ENCODE measurements around the gene COPZ2. TPM values are rescaled to one million over a fixed set of nuclear protein-coding genes. Genes with fewer than 3 reads are reported as not detected.
"Not testable (repeated sequence)": the region's sequence is repeated elsewhere in the genome, so short reads cannot be mapped to it uniquely, and the experiment has no call there.

Gene COPZ2
- total RNA-seq, 1 donor from 2014 or later, result 50.6 TPM

DNA sequence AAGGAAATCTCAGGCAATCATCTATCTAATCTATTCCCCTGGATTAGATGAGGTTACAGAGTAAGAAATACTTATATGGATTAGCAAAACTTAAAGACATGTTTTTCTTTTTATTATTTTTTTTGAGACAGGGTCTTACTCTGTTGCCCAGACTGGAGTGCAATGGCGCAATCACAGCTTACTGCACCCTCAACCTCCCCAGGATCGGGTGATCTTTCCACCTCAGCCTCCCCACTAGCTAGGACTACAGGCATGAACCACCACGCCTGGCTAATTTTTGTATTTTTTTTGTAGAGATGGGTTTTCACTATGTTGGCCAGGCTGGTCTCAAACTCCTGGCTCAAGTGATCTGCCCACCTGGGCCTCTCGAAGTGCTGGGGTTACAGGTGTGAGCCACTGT lies 7.3 kb upstream of the COPZ2 start:
- no peaks in the 10 kb centered on the region for H3K36me3 ChIP-seq
- no peaks in the 10 kb centered on the region for H3K9me3 ChIP-seq (replicated peaks)
- H3K4me1 ChIP-seq, result peaks cover 38% of the 10 kb centered on the region
- H3K27me3 ChIP-seq (ENCODE audit: low read depth), result no peaks in the 10 kb centered on the region
- DNase-seq, result no peak
- TF ChIP-seq, protein P1, sequence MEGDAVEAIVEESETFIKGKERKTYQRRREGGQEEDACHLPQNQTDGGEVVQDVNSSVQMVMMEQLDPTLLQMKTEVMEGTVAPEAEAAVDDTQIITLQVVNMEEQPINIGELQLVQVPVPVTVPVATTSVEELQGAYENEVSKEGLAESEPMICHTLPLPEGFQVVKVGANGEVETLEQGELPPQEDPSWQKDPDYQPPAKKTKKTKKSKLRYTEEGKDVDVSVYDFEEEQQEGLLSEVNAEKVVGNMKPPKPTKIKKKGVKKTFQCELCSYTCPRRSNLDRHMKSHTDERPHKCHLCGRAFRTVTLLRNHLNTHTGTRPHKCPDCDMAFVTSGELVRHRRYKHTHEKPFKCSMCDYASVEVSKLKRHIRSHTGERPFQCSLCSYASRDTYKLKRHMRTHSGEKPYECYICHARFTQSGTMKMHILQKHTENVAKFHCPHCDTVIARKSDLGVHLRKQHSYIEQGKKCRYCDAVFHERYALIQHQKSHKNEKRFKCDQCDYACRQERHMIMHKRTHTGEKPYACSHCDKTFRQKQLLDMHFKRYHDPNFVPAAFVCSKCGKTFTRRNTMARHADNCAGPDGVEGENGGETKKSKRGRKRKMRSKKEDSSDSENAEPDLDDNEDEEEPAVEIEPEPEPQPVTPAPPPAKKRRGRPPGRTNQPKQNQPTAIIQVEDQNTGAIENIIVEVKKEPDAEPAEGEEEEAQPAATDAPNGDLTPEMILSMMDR (IDR thresholded peaks at IDR 0.05; ENCODE audit: borderline replicate concordance), result no peak
- intact Hi-C loops (cut with micrococcal nuclease), result no loop called here
- no peak overlapping the region for H3K4me3 ChIP-seq
- H3K27ac ChIP-seq (replicated peaks), result no peak overlapping the region

DNA sequence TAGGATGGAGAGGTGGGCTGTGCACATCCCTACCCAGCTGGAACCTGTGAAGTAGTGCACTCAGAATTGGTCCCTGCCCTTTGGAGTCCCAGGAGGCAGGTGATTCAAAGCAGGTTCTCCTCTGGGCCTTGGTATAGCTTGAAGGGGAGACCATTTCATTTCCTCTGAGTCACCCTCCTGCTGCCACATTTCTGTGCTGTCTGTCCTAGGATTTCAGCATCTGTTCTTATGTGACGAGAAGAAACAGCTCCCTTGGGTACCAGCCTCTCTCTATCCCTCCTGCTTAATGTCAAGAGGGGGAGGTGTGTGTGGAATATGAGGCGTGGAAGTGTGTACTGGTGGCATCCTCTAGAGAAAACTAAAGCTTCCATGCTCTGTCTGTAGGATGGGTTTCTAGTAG lies 5.6 kb upstream of the COPZ2 start:
- intact Hi-C loops (cut with micrococcal nuclease), result no loop called here
- no peak for DNase-seq
- Histone ChIP-seq H3K36me3 (no peaks in the 10 kb centered on the region), H3K4me1 (peaks cover 29% of the 10 kb centered on the region), H3K4me3 (no peak overlapping the region), H3K27ac (replicated peaks) (no peak overlapping the region), H3K9me3 (replicated peaks) (no peaks in the 10 kb centered on the region), H3K27me3 (ENCODE audit: low read depth) (no peaks in the 10 kb centered on the region)
- TF ChIP-seq, protein P1 (IDR thresholded peaks at IDR 0.05; ENCODE audit: borderline replicate concordance), result no peak

DNA sequence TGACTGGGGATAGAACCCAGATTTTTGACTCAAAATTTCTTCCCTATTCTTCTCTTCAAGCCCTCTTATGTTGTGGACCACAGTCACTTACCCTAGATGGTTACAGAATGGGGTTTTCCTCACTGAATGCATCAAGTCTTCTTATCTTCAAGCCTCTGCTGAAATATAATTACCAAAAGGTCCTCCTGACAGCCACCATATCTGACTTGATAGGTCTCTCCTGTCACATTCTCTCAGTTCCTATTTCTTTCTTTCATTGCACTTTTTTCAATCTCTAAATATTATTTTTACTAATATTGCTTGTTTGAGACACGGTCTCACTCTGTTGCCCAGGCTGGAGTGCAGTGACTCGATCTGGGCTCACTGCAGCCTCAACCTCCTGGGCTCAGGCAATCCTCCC lies 1.1 kb upstream of the COPZ2 start:
- Histone ChIP-seq H3K4me1 (peaks cover 18% of the 10 kb centered on the region), H3K27me3 (ENCODE audit: low read depth) (no peaks in the 10 kb centered on the region), H3K4me3 (no peak overlapping the region), H3K9me3 (replicated peaks) (no peaks in the 10 kb centered on the region), H3K36me3 (no peaks in the 10 kb centered on the region), H3K27ac (replicated peaks) (no peak overlapping the region)
- no peak for DNase-seq
- intact Hi-C loops (cut with micrococcal nuclease), result no loop called here
- TF ChIP-seq, protein P1 (IDR thresholded peaks at IDR 0.05; ENCODE audit: borderline replicate concordance), result no peak

DNA sequence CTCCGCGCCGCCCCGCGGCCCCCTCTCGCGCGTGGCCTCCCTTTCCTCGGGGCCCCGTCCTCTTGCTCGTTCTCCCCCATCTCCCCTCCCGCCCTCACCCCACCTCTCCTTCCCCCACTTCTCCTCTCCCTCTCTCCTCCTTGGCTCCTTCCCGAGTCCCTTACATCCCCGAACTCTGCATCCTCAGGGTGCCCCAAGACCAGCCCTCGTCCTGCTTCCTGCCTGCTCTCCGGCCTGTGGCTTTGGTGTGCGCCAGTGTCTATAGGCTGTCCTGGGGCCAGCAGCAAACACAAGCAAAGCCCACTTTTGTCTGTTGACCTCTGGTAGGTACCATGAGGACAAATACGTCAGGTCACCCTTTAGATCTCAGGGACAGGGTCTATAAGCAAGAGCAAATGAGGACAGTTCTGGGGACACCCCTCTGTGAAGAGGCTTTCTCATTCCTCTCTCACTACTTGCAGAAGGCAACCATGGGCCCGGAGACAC lies 284 bp upstream of the COPZ2 start:
- Histone ChIP-seq H3K27ac (replicated peaks) (peak overlapping the region; percentile 89), H3K9me3 (replicated peaks) (no peaks in the 10 kb centered on the region), H3K4me1 (peaks cover 18% of the 10 kb centered on the region), H3K36me3 (no peaks in the 10 kb centered on the region), H3K27me3 (ENCODE audit: low read depth) (no peaks in the 10 kb centered on the region), H3K4me3 (peak overlapping the region; percentile 84)
- TF ChIP-seq, protein P1 (IDR thresholded peaks at IDR 0.05; ENCODE audit: borderline replicate concordance), result no peak
- intact Hi-C loops (cut with micrococcal nuclease), result no loop called here
- DNase-seq, result no peak

DNA sequence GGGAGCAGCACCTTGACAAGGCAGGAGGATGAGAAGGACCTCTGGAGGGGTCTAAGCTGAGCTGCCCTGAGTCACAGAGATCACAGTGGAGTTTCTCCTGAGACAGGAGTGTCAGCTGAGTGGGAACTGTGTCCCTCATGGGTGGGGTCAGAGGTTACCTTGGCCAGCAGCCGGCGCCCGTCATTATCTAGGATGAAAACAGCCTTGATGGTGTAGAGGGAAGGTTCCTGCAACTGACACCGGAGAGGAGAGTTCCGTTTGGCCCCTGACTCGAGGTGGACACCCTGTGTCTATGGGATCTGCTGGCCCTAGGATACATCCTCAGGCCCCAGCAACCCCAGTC lies 933 bp downstream of the COPZ2 start:
- no peaks in the 10 kb centered on the region for H3K27me3 ChIP-seq (ENCODE audit: low read depth)
- peak overlapping the region; percentile 89 for H3K27ac ChIP-seq (replicated peaks)
- intact Hi-C loops (cut with micrococcal nuclease), result no loop called here
- peak overlapping the region; percentile 84 for H3K4me3 ChIP-seq
- H3K4me1 ChIP-seq, result peaks cover 18% of the 10 kb centered on the region
- DNase-seq, result no peak
- TF ChIP-seq, protein P1 (IDR thresholded peaks at IDR 0.05; ENCODE audit: borderline replicate concordance), result no peak
- no peaks in the 10 kb centered on the region for H3K36me3 ChIP-seq
- H3K9me3 ChIP-seq (replicated peaks), result no peaks in the 10 kb centered on the region

GRCh38 chr17:48034734-48035133 lies 2.9 kb downstream of the COPZ2 start:
- H3K4me3 ChIP-seq; DNase-seq; H3K27me3 ChIP-seq (ENCODE audit: low read depth); H3K27ac ChIP-seq (replicated peaks); H3K36me3 ChIP-seq; intact Hi-C loops (cut with micrococcal nuclease); H3K9me3 ChIP-seq (replicated peaks): not testable (repeated sequence)
- peaks cover 30% of the 10 kb centered on the region for H3K4me1 ChIP-seq

Data from left ventricle myocardium inferior (tissue), 1 donor.